GM12865 (cell line): ENCODE measurements around the gene TUT4.

Experiments
- DNase-seq: peaks from one replicate; pipeline ENCODE4 v3.0.0; 2010; ENCODE audit warnings: low read depth
- H3K4me3 ChIP-seq: 2 replicates; pipeline ENCODE4 v1.5.1; 2011; ENCODE audit warnings: mild to moderate bottlenecking, low read depth, low read length, control low read depth
- CTCF ChIP-seq: IDR thresholded peaks from 2 replicates; pipeline ENCODE4 v1.5.1; 2011; ENCODE audit warnings: low read length, control low read depth, low read depth, inconsistent platforms; ENCODE audit not compliant: insufficient read depth; ENCODE audit errors: missing control alignments

The TUT4 gene

GRCh38 chr1:52386458-52386857 is 166.4 kb downstream of the TUT4 start:
- TF ChIP-seq CTCF, result no peak
- no peak for DNase-seq
- H3K4me3 ChIP-seq, result no peak overlapping the region

GRCh38 chr1:52385376-52385775 is 167.5 kb downstream of the TUT4 start:
- DNase-seq, result no peak
- TF ChIP-seq CTCF, result no peak
- no peak overlapping the region for H3K4me3 ChIP-seq
